ENCODE data around the gene DGKB.

DNA sequence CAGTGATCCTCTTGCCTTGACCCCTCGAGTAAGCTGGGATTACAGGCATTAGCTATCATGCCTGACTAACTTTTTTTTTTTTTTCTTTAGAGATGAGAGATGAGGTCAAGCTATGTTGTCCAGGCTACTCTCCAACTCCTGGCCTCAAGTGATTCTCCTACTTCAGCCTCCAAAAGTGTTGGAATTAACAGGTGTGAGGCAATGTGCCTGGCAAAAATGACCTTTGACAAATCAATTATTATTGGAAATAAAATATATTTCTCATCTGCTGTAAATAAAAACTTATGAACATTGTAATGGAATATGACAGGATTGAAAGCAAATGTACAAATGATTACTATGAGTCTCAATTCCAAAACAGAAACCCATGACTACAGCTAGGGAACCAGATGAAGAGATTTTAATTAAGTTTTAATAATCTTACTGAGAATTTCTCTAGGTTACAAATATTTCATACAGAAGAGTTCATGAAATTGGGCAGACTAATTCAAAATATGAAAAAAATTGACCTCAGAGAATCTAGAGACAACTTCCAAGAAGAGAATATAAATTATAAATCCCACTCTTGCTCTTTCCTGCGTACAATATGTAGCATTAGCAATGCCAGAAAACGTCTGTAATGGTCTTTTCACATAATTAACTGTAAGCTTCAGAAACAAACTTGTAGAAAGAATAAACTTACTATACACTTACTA is 414.7 kb downstream of the DGKB start:
- TF ChIP-seq, protein P1, sequence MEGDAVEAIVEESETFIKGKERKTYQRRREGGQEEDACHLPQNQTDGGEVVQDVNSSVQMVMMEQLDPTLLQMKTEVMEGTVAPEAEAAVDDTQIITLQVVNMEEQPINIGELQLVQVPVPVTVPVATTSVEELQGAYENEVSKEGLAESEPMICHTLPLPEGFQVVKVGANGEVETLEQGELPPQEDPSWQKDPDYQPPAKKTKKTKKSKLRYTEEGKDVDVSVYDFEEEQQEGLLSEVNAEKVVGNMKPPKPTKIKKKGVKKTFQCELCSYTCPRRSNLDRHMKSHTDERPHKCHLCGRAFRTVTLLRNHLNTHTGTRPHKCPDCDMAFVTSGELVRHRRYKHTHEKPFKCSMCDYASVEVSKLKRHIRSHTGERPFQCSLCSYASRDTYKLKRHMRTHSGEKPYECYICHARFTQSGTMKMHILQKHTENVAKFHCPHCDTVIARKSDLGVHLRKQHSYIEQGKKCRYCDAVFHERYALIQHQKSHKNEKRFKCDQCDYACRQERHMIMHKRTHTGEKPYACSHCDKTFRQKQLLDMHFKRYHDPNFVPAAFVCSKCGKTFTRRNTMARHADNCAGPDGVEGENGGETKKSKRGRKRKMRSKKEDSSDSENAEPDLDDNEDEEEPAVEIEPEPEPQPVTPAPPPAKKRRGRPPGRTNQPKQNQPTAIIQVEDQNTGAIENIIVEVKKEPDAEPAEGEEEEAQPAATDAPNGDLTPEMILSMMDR (IDR thresholded peaks at IDR 0.05; ENCODE audit: low read length), result no peak
- TF ChIP-seq EZH2 (optimal IDR thresholded peaks at IDR 0.05; ENCODE audit: low read depth, low read length) (no peak), EZH2phosphoT487 (IDR thresholded peaks at IDR 0.05; ENCODE audit: low read length) (no peak)

All from MM.1S (cell line).